IPS-NIHi11 (cell line): ENCODE measurements around the gene ARL10.
"Not testable (repeated sequence)": the region's sequence is repeated elsewhere in the genome, so short reads cannot be mapped to it uniquely, and the experiment has no call there.

ENCODE experiments used
- DNase-seq: peaks from one replicate; pipeline ENCODE4 v3.0.0; 2012; ENCODE audit warnings: mixed read lengths, low spot score

The ARL10 gene

DNA sequence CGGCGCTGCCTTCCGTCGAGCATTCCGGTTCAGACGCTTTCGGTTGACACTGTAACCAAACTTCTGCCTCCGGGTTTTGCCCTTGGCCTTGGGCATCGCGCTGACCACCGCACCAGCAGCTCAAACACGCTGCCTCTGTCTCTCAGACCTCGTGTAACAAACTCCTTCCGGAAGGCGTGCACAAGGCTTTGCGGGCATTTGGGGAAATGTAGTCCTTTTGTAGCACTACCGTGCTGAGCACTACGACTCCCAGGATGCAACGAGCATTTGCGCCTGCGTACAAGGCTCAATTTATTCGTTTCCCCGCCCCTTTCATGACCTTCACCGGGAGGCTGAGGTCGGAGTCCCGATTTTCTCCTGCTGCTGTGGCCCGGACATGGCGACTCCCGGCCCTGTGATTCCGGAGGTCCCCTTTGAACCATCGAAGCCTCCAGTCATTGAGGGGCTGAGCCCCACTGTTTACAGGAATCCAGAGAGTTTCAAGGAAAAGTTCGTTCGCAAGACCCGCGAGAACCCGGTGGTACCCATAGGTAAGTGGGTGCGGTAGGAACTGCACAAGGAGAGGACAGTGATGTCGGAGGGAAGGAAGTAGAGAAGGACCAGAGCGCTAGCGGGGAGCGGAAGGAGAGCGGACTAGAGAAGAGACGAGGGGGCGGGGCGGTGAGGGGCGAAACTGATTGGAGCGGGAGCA is 23.3 kb downstream of the ARL10 start, which contains the start of the genes HIGD2A and NOP16:
Gene HIGD2A (plus strand): TSS at position 308 of the 691 bp plus-strand sequence. CDS start 69 bp downstream, at position 377.
Gene NOP16 (minus strand): TSS at position 155 of the 691 bp plus-strand sequence. CDS start 59 bp downstream, at position 96.
- DNase-seq = peak; percentile 97

DNA sequence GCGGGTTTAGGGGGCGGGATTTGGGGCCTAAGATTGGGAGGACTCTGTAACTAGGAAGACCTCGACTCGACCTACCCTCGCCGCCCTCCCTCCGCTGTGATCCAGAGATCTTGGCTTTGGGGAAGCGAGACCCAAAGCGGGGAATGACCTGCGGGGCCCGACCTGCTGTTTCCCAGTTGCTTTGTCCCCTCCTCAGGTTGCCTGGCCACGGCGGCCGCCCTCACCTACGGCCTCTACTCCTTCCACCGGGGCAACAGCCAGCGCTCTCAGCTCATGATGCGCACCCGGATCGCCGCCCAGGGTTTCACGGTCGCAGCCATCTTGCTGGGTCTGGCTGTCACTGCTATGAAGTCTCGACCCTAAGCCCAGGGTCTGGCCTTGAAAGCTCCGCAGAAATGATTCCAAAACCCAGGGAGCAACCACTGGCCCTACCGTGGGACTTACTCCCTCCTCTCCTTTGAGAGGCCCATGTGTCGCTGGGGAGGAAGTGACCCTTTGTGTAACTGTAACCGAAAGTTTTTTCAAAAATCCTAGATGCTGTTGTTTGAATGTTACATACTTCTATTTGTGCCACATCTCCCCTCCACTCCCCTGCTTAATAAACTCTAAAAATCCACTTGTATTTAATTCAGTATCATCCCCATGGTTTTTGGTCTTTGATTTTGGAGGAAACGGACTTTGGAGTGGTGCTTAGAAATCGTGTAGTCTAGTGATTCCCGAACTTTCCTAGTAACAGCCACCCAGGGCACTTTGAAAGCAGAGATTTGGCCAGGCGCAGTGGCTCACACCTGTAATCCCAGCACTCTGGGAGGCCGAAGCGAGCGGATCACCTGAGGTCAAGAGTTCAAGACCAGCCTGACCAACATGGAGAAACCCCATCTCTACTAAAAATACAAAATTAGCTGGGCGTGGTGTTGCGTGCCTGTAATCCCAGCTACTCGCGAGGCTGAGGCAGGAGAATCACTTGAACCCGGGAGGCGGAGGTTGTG is 24.1 kb downstream of the ARL10 start:
- DNase-seq = no peak

DNA sequence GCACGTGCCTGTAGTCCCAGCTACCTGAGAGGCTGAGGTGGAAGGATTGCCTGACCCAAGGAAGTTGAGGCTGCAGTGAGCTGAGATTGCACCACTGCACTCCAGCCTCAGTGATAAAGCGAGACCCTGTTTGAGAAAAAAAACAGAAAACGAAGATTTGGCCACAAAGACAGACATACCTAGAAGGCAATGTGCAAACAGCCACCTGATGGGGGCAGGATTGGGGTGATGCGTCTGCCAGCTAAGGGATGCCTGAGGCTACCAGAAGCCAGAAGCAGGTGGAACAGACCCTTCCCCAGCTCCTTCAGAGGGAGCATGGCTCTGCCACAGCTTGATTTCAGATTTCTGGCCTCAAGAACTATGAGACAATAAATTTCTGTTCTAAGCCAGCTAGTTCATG is 26.2 kb downstream of the ARL10 start:
- no peak for DNase-seq

DNA sequence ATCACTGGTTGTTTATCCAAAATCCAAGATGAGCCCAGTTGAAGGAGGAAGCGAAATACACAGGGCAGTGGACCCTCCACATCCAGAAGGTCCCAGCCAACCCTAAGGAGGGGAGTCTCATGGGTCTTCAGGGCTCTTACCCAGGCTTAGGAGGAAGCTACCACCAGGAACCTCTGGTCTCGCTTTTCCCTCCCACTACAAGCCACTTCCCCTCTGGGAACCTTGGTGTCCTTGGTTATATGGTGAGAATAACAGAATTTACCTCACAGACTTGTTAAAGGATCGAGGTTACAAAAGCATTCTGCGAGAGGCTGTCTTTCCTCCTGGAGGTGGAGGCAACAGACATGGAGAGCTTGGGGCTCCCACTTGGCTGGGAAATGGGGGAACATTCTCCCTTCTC is 26.7 kb downstream of the ARL10 start:
- no peak for DNase-seq

DNA sequence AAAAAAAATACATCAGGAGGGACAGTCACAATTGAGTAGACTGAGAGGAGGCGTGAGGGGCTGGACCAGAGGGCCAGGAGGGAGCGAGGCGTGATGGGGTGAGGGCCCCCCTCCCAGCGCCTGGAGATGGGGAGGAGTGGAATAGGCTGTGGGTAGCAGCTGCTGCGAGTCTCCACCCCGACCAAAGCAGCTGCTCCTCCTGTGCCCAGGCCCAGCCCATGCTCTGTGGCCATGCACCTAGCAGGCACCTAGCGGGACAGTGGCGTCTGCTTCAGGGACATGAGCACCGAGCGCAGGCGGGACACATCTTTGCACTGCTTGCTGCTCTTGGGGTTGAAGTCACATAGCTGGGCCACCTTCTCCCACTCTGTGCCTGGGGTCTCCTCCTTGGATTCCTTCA is 27.2 kb downstream of the ARL10 start:
- DNase-seq = no peak

DNA sequence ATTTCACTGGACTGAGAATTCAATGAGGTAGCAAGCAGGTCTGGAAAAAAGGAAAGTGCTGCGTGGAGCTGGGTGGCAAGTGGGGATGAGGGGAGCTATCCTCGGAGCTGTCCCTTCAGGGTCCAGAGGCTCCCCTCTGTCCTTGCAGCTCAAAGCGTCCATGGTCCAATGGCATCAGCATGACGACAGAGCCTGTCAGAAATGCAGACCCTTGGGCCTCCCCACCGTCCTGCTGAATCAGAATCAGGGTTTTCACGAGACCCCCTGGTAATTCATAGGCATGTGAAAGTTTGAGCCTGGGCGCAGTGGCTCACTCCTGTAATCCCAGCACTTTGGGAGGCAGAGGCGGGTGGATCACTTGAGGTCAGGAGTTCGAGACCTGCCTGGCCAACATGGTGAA is 28.8 kb downstream of the ARL10 start:
- no peak for DNase-seq

DNA sequence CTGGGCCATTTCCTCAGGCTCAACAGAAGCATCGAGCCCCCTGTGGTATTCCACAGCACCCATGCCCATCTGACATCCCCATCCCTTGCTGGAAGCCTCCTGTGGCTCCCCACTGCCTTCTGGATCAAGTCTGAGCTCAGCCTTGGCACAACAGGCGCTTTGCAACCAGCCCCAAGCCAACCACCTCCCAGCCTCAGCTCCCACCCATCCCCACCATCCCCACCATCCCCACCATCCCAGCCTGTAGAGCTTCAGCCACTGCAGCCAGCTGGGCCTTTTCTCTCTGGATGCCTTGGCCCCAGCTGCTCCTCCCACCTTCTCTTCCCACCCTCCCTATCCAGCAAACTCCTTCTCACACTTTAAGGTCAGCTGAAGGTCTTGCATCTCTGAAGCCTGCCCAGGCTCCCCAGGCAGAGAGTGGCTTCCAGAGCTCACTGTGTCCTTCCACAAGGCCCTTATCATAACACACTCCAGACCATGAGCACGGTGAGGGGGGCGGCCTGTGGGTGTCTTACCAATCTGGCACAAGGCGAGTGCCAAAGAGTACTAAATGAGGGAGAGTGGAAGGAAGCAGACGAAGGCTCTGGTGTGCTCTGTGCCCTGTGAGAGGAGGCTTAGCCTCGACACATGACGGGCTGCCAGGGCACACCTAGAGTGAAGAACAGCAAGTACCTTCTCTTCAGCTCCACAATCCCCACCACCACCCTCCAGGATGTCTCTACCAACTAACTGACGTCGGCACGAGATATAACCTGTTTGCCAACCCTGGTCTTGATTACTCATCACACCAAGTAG is 29.8 kb downstream of the ARL10 start:
- no peak for DNase-seq

DNA sequence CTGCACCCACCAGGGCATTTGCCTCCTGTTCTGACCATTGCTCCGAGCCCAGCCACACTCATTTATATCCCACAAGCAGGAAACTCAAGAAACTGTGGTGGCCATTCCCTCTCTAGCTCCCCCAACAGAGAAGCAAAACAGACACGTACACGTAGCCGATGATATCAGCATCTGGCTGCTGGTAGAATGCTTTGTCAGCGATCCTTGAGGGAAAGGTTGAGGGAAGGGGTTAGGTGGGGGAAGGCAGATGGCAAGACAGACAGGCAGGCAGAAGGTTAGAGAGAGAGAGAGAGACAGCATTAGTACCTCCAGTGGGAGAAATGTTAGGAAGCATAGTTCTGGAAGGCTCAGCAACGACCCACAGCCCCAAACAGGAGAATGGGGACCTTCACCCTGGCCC is 31.0 kb downstream of the ARL10 start:
- no peak for DNase-seq

DNA sequence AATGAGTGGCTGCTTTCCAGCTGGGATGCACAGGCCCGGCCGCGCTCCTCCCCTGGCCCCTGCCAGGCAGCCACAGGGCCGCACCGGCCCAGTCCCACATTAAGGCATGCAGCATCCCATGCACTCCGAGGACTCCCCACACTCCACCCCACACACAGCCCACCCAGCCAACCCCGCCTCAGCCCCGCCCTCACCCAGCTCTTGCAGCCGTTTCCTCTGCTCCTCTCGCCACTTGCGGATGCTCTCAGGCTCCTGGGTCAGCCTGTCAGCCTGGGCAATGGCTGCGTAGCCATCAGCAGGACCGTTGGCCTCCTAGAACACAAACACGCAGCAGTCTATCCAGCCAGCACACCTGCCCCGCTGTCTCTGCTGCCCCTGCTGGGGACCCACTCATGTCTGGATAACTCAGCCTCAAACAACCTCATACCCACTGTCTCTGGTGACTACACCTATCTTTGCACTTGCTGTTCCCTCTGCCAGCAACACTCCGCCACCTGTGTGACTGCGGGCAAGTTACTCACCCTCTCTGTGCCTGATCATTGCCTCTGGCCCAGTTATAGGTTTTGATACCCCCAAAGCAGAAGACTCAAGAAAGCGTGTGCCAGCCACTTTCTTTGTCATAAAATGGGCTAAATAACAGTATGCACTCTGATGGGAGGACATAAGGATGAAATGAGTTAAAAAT is 32.6 kb downstream of the ARL10 start:
- DNase-seq = no peak

DNA sequence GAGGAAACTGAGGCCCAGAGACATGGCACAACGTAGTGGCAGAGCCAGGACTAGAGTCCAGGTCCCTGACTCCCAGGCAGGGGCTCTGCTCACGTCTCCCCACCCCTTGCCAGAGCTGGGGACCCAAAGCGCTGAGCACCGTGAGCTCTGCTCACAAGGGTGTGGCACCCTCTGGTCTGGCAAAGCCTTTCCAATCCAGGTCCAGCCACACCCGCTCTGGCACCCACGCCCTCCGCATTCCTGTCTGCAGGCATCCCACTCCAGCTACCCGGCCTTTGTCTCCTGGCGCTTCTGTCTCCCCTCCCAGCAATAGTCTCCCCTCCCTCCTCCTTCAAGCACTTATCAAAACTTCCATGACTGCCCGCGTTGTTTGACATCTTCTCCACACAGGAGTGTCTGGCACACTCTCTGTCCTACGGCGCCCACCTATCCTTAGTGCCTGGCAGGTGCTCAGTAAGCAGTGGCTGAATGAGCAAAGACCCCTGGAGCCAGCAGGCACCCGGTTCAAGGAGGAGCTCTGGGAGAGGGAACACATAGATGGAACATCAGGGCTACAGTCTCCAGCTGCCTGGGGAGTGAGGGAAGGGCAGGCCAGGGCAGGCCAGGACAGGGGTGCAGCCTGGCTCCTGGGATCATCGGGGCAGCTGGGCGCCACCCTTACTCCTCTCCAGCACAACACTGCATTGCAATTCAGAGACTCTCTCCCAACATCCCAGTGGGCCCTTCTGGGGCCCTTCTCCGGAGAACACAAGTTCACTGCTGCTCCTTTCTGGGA is 35.3 kb downstream of the ARL10 start:
- DNase-seq = no peak

DNA sequence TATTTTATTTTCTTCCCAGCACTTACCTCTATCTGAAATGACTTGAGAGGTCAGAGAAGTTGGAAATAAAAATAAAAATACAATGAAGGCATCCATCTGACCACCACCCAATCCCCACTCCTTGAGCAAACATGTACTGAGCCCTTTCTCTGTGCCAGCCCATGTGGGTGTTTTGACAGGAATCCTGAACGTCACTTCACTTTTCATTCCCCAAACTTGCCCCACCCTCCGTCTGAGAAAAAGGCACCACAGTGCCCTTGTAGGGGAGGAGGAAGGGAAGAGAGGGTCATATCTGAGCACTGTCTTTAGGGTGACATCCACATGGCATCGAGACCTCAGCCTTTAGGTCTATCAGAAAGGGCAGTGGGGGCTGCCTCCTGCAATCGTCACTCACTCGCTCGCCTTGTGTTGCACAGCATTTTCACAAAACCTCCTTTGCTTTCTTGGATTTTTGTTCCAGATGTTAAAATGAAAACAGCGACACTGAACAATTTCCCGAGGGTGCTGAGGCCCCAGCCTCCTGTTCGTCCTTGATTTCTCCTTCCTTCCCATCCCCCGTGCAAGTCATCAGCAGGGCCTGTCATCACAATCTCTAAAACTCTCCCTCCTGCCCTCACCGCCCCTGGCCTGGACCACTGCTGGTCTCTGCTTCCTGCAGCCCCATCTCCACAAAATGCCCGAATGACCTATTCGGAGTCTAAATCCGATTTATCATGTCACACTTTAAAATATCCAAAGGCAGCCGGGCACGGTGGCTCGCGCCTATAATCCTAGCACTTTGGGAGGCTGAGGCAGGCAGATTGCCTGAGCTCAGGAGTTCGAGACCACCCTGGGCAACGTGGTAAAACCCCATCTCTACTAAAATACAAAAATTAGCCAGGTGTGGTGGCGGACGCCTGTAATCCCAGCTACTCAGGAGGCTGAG is 36.3 kb downstream of the ARL10 start:
- DNase-seq = no peak

DNA sequence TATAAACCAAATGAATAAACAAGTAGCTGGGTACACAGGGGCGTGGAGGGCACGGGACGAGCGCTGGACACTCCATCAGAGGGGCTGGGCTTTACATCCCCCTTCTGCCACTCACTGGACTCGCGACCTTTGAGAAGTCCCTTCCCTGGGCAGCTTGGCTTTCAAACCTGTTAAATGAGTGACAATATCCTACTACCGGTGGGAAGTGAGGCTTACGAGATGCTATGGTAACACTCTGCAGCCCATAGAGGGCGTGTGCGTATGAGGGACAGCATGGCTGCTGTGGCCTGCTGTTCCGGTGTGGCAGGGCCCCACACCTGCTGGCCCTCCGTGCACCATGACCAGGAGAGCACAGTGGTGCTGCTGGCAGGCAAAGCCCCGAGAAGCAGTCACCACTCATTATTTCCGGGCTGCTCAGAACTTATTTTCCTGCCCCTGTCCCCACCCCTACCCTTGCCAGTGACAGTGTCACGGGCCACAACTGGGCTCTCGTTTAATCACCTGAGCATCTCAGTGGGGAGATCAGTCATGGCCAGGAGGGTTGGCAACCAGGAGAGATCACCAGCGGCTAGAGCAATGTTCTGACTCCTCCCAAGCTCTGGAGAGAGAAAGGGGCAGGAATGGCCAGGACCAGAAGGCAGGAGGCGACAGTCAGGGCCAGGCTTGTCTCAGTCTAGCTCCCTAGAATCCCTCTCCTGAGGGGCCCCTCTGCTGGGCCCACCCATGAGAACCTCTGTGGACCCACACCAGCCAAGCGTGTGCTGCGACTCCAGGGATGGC is 40.6 kb downstream of the ARL10 start:
- DNase-seq = peak; percentile 71

DNA sequence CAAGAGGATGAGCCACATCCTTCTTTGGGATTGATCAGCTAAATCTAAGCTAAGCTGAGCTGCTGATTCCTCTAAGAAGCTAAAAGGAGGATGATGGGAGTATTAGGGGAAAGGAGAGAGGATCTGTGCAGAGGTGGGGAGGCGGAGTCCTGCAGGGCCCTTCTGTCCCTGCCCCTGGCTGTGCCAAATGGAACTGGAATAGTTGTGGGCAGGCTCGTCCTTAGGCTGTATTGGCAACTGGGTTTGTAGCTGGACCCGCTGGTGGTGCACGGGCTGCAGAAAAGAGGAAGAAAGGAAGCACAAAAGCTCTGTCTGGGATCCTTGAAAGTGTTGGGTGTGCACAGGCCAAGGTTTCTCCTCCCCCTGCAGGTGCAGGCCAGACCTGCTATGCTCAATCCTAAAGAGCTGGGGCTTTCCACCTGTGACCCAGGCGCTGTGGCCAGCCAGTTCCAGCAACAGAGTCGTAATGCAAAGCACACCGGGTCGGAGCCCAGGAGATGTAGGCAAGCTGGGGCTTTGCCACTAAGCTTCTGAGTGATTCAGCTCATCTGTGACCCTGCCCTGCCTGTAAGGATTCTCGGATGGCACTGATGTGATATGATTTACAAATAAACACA is 41.3 kb downstream of the ARL10 start:
- no peak for DNase-seq

DNA sequence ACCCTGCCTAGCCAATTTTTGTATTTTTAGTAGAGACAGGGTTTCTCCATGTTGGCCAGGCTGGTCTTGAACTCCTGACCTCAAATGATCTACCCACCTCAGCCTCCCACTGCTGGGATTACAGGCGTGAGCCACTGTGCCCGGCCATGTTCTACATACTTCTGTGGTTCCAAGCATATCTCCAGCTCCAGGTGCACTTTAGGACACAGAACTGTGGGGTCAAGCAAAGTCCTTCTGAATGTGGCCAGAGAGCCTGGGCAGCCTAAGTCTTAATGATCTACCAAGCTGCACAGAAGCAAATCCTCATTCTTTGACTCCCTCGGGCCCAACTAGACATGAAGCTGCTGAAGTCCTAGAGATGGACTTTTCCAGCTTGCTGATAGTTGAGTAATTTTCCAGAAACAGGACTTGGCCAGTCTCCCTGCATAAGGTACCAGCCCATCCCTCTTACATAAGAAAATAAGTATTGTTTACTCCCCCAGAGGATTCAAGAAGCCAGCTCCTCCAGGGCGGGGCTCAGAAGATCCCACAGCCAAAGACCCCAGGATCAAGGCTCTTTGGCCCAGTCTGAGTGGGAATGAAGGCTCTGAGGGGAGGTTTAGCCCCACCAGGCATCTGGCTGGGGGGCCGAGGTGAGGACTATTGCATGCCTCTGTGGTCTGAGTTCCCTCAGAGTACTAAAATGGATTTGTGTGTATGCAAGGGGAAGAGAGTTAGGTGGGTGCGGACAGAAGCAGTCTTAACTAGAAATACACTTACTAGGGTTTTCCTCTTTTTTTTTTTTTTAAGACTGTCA is 42.4 kb downstream of the ARL10 start:
- no peak for DNase-seq

DNA sequence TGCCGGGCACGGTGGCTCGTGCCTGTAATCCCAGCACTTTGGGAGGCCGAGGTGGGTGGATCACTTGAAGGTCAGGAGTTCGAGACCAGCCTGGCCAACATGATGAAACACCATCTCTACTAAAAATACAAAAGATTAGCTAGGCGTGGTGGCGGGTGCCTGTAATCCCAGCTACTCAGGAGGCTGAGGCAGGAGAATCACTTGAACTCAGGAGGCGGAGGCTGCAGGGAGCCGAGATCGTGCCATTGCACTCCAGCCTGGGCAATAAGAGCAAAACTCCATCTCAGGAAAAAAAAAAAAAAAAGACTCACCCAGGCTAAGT is 42.9 kb downstream of the ARL10 start:
- DNase-seq = not testable (repeated sequence)

DNA sequence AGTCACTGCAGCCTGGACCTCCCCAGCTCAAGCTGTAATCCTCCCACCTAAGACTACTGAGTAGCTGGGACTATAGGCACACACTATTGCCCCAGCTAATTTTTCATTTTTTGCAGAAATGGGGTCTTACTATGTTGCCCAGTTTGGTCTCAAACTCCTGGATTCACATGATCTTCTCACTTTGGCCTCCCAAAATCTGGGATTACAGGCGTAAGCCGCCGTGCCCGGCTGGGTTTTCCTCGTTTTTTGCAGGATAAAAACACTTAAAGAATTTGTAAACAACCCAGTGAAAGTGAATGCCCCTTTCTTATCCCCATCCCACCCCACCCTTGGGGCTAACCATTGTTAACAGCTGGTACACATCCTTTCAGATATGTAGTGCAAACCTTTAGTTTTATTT is 43.3 kb downstream of the ARL10 start:
- DNase-seq = no peak

DNA sequence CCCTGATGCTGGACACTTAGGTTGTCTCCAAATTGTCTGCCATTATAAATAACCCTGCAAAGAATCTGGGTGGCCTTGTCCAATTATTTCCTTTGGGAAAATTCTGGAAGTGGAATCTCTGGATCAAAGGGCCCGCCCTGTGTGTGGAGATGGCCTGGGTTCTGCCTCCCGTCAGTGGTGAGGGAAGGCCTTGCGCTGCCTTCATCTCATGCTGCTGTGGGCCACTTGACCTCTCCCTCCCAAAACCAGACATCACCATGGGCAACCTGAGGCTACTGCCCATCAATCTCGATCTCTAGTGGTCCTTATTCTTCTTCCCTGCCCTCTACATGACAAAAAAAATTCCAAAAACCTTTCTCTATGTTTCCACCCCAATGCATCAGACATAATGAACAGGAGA is 44.5 kb downstream of the ARL10 start:
- no peak for DNase-seq
